Breast epithelium (tissue), 3 donors: ENCODE measurements around the gene ROR1.

Experiments
- POLR2A ChIP-seq: fragments of 450-650 bp; IDR thresholded peaks from one replicate; pipeline ENCODE4 v1.6.1; 2016; ENCODE audit warnings: antibody characterized with exemption, mild to moderate bottlenecking, moderate library complexity
- POLR2AphosphoS5 ChIP-seq, 3 donors: sonication (generic); formaldehyde crosslinking; IDR thresholded peaks; one replicate each; pipeline ENCODE4 v1.6.1; 2017; ENCODE audit warnings: antibody characterized with exemption in 3 of 3
- TF ChIP-seq, protein P1 (sequence below), 3 donors: fragments of 450-650 bp; IDR thresholded peaks; one replicate each; pipeline ENCODE4 v1.5.1; 2016 to 2017; ENCODE audit warnings: antibody characterized with exemption in 3 of 3, mild to moderate bottlenecking in 3 of 3, moderate library complexity in 3 of 3

DNA sequence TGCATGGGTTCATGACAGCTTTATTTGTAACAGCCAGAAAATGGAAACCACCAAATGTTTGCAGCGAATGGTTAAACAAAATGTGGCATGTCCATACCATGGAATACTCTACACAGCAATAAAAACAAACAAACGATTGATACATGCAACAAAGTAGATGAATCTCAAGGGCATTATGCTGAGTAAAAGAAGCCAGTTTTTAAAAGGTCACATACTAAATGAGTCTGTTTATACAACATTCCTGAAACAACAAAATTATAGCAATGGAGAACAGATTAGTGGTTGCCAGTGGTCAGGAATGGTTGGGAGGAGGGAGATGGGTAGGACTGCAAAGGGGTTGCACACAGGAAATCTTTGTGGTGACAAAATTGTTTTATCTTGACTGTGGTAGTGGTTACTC, 227.2 kb downstream of the ROR1 start:
- TF ChIP-seq, protein P1, sequence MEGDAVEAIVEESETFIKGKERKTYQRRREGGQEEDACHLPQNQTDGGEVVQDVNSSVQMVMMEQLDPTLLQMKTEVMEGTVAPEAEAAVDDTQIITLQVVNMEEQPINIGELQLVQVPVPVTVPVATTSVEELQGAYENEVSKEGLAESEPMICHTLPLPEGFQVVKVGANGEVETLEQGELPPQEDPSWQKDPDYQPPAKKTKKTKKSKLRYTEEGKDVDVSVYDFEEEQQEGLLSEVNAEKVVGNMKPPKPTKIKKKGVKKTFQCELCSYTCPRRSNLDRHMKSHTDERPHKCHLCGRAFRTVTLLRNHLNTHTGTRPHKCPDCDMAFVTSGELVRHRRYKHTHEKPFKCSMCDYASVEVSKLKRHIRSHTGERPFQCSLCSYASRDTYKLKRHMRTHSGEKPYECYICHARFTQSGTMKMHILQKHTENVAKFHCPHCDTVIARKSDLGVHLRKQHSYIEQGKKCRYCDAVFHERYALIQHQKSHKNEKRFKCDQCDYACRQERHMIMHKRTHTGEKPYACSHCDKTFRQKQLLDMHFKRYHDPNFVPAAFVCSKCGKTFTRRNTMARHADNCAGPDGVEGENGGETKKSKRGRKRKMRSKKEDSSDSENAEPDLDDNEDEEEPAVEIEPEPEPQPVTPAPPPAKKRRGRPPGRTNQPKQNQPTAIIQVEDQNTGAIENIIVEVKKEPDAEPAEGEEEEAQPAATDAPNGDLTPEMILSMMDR (IDR thresholded peaks at IDR 0.05), result no peak
- TF ChIP-seq POLR2A (no peak), POLR2AphosphoS5 (IDR thresholded peaks at IDR 0.05) (no peak)
